Activated naive CD8-positive, alpha-beta T cell treated with anti-CD3 and anti-CD28 coated beads for 36 hours (primary cell): ENCODE data around the gene COL11A1. TPM values are rescaled to one million over a fixed set of nuclear protein-coding genes. Genes with fewer than 3 reads are reported as not detected.
"Not testable (repeated sequence)": the region's sequence is repeated elsewhere in the genome, so short reads cannot be mapped to it uniquely, and the experiment has no call there.

Experiments
- DNase-seq: peaks from one replicate; pipeline ENCODE4 v3.0.0; 2021
- H3K27ac Mint-ChIP-seq: one replicate; pipeline ENCODE4 v1.8.0; 2022; ENCODE audit warnings: mild to moderate bottlenecking, moderate library complexity, mixed read lengths
- H3K27me3 Mint-ChIP-seq: one replicate; pipeline ENCODE4 v1.8.0; 2022; ENCODE audit warnings: mild to moderate bottlenecking, mixed read lengths
- H3K36me3 Mint-ChIP-seq: one replicate; pipeline ENCODE4 v1.8.0; 2021; ENCODE audit warnings: mild to moderate bottlenecking, mixed read lengths
- H3K4me1 Mint-ChIP-seq: one replicate; pipeline ENCODE4 v1.8.0; 2021; ENCODE audit warnings: mixed read lengths
- H3K4me3 Mint-ChIP-seq: one replicate; pipeline ENCODE4 v1.8.0; 2022; ENCODE audit warnings: mild to moderate bottlenecking, moderate library complexity, mixed read lengths
- H3K9me3 Mint-ChIP-seq: one replicate; pipeline ENCODE4 v1.8.0; 2022; ENCODE audit warnings: mixed read lengths
- total RNA-seq, 2 experiments: library from RNA; stranded (reverse); gene quantifications; one replicate each; pipeline ENCODE4 v1.2.3, GENCODE V29; 2021

COL11A1 gene
- total RNA-seq, 2 experiments from 2014 or later: not detected

GRCh38 chr1:103024051-103024450, 84.3 kb downstream of the COL11A1 start:
- Mint-ChIP-seq H3K4me3 (no peak overlapping the region), H3K36me3 (no peaks in the 10 kb centered on the region), H3K4me1 (no peaks in the 10 kb centered on the region), H3K27ac (no peak overlapping the region), H3K27me3 (no peaks in the 10 kb centered on the region), H3K9me3 (no peaks in the 10 kb centered on the region)
- no peak for DNase-seq

GRCh38 chr1:103002005-103002404, 106.3 kb downstream of the COL11A1 start:
- Mint-ChIP-seq H3K4me1 (no peaks in the 10 kb centered on the region), H3K9me3 (no peaks in the 10 kb centered on the region), H3K36me3 (no peaks in the 10 kb centered on the region), H3K27ac (no peak overlapping the region), H3K27me3 (no peaks in the 10 kb centered on the region), H3K4me3 (no peak overlapping the region)
- DNase-seq: no peak

DNA sequence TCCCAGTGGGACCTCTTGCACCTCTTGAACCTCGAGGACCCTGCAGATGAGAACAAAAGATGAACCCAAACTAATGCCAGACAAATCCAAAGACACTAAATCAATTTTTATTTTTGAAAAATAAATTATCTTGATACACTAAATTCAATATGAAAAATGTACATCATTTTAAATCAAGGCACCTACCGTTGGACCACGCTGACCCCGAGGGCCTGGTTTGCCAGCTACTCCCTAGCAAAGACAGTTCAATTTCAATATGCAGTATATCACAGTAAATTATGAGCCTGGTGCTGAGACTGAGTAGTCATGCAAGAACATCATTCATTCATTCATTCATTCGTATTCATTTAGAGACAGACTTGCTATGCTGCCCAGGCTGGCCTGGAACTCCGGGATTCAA, 129.4 kb downstream of the COL11A1 start:
- Mint-ChIP-seq H3K9me3 (no peaks in the 10 kb centered on the region), H3K27me3 (no peaks in the 10 kb centered on the region), H3K36me3 (no peaks in the 10 kb centered on the region), H3K4me3 (no peak overlapping the region), H3K4me1 (no peaks in the 10 kb centered on the region), H3K27ac (no peak overlapping the region)
- DNase-seq: no peak

DNA sequence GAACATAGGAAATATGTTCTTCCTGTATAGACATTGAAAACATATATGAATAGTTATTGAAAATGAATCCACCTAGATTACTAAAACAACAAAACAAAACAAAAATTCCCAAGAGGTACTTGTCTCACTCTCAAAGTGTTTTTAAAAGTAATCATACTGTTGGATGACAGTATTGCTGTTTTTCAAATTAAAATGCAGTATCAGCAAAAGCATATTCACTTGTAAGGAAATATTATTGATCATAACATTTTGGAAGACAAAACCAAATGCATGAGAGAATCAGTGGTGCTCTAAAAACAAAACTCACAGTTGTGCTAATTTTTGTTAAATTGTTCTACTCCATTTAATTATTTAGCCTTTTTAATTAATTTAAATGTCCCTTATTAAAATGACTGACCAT, 131.0 kb downstream of the COL11A1 start:
- DNase-seq: no peak
- Mint-ChIP-seq H3K4me1 (no peaks in the 10 kb centered on the region), H3K36me3 (no peaks in the 10 kb centered on the region), H3K27me3 (no peaks in the 10 kb centered on the region), H3K27ac (no peak overlapping the region), H3K9me3 (no peaks in the 10 kb centered on the region), H3K4me3 (no peak overlapping the region)

DNA sequence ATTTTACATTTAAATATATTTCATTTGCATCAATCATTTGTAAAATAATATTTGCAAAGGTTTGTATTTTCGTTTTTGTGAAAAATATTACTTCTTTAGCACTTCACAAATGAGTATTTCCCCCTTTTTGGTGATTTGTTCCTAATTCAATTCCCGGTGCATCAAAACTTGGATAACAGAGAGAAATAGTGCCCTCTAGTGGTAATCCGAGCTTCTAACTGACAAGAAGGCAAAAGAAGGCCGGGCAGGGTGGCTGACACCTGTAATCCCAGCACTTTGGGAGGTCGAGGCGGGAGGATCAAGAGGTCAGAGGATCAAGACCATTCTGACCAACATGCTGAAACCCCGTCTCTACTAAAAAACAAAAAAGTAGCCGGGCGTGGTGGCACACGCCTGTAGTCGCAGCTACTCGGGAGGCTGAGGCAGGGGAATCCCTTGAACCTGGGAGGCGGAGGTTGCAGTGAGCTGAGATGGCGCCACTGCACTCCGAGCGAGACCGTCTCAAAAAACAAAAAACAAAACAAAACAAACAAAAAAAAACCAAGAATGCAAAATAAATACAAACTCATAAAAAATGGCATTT, 137.7 kb downstream of the COL11A1 start:
- Mint-ChIP-seq H3K27ac (no peak overlapping the region), H3K9me3 (no peaks in the 10 kb centered on the region), H3K4me3 (no peak overlapping the region), H3K27me3 (no peaks in the 10 kb centered on the region), H3K4me1 (no peaks in the 10 kb centered on the region), H3K36me3 (no peaks in the 10 kb centered on the region)
- no peak for DNase-seq

DNA sequence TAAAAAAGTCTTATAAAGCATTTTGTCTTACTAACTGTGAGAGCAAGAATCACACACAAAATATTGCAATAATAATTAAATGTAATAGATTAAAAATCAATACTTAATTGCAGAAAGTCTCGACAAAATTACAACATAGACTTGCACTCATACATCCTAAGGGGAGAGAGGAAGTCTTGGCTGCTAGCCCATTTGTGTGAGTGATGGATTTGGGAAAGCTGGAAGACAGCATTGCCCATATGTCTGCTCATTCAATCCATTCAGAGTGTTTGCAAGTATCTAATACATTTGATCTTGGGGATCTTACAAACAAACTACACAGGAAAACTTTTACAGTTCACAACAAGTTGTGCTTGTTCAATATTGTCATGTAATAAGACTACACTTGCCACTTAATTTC, 140.5 kb downstream of the COL11A1 start:
- DNase-seq: no peak
- H3K4me1 Mint-ChIP-seq: no peaks in the 10 kb centered on the region
- H3K27me3 Mint-ChIP-seq: no peaks in the 10 kb centered on the region
- H3K9me3 Mint-ChIP-seq: no peaks in the 10 kb centered on the region
- H3K27ac Mint-ChIP-seq: no peak overlapping the region
- no peaks in the 10 kb centered on the region for H3K36me3 Mint-ChIP-seq
- H3K4me3 Mint-ChIP-seq: no peak overlapping the region

DNA sequence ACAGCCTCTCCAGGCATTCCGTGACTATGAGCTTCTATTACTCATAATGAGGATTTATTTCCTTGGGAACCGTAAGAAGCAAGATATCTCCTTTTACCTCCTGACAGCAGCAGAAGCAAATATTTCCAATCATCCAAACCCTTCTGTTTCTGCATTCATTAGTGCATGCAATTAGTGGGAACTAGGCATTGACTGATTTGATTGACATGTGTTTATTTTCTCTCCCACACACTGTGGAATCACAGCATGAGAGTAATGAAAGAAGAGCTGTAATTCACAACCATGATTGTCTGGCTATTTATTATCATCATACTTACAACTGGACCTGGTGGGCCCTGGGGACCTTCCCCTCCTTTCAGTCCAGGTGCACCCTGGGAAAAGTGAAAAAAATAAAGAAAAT, 146.8 kb downstream of the COL11A1 start:
- DNase-seq: no peak
- Mint-ChIP-seq H3K27ac (no peak overlapping the region), H3K4me3 (no peak overlapping the region), H3K36me3 (no peaks in the 10 kb centered on the region), H3K27me3 (no peaks in the 10 kb centered on the region), H3K4me1 (no peaks in the 10 kb centered on the region), H3K9me3 (no peaks in the 10 kb centered on the region)

DNA sequence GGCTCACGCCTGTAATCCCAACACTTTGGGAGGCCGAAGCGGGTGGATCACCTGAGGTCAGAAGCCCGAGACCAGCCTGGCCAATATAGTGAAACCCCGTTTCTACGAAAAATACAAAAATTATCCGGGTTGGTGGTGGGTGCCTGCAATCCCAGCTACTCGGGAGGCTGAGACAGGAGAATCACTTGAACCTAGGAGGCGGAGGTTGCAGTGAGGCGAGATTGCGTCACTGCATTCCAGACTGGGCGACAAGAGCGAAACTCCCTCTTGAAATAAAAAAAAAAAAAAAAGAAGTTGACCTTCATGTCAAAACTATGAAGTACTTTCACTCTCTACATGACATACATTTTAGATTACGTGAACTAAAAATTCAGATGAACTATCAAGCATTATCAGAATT, 153.7 kb downstream of the COL11A1 start:
- H3K4me1 Mint-ChIP-seq: no peaks in the 10 kb centered on the region
- no peaks in the 10 kb centered on the region for H3K36me3 Mint-ChIP-seq
- H3K9me3 Mint-ChIP-seq: no peaks in the 10 kb centered on the region
- H3K4me3 Mint-ChIP-seq: no peak overlapping the region
- DNase-seq: no peak
- no peak overlapping the region for H3K27ac Mint-ChIP-seq
- H3K27me3 Mint-ChIP-seq: no peaks in the 10 kb centered on the region

DNA sequence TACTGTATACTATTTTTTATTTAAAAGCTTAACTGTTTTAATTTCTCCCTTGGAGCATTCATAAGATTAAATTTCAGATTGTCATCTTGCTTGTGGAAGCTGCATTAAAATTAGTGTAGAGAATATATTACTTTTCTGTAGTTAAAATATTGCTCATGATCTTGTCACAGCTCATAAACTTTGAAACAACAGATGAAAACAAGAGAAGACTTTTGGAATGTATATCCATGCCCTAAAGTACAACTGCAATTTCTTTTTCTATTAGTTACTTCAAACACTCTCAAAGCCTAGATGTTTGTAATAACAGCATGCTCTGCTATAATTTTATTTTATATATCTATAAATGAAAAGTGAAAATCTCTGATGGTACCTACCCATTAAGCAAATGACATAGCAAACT, 155.9 kb downstream of the COL11A1 start:
- Mint-ChIP-seq H3K4me3 (no peak overlapping the region), H3K27me3 (no peaks in the 10 kb centered on the region), H3K36me3 (no peaks in the 10 kb centered on the region), H3K9me3 (no peaks in the 10 kb centered on the region), H3K4me1 (no peaks in the 10 kb centered on the region), H3K27ac (no peak overlapping the region)
- no peak for DNase-seq

- H3K4me1 Mint-ChIP-seq: no peaks in the 10 kb centered on the region
- no peaks in the 10 kb centered on the region for H3K9me3 Mint-ChIP-seq
- no peak for DNase-seq
- no peak overlapping the region for H3K4me3 Mint-ChIP-seq
- H3K27me3 Mint-ChIP-seq: no peaks in the 10 kb centered on the region
- no peak overlapping the region for H3K27ac Mint-ChIP-seq
- no peaks in the 10 kb centered on the region for H3K36me3 Mint-ChIP-seq
Measured at GRCh38 chr1:102942324-102942723, 166.0 kb downstream of the COL11A1 start.

- H3K4me1 Mint-ChIP-seq: no peaks in the 10 kb centered on the region
- H3K4me3 Mint-ChIP-seq: no peak overlapping the region
- no peak for DNase-seq
- H3K9me3 Mint-ChIP-seq: peaks cover 1% of the 10 kb centered on the region
- no peak overlapping the region for H3K27ac Mint-ChIP-seq
- H3K27me3 Mint-ChIP-seq: no peaks in the 10 kb centered on the region
- H3K36me3 Mint-ChIP-seq: no peaks in the 10 kb centered on the region
Measured at GRCh38 chr1:102941366-102941947, 166.9 kb downstream of the COL11A1 start.

- no peak for DNase-seq
- no peak overlapping the region for H3K27ac Mint-ChIP-seq
- no peaks in the 10 kb centered on the region for H3K36me3 Mint-ChIP-seq
- peaks cover 1% of the 10 kb centered on the region for H3K9me3 Mint-ChIP-seq
- H3K4me3 Mint-ChIP-seq: no peak overlapping the region
- H3K27me3 Mint-ChIP-seq: no peaks in the 10 kb centered on the region
- no peaks in the 10 kb centered on the region for H3K4me1 Mint-ChIP-seq
Measured at GRCh38 chr1:102937401-102937800, 170.9 kb downstream of the COL11A1 start.

- not testable (repeated sequence) for DNase-seq, H3K4me1 Mint-ChIP-seq, H3K9me3 Mint-ChIP-seq, H3K27ac Mint-ChIP-seq, H3K36me3 Mint-ChIP-seq, H3K4me3 Mint-ChIP-seq, H3K27me3 Mint-ChIP-seq
Measured at GRCh38 chr1:102933362-102933761, 175.0 kb downstream of the COL11A1 start.

GRCh38 chr1:102919659-102920058, 188.7 kb downstream of the COL11A1 start:
- Mint-ChIP-seq H3K9me3 (no peaks in the 10 kb centered on the region), H3K4me3 (no peak overlapping the region), H3K4me1 (no peaks in the 10 kb centered on the region), H3K36me3 (no peaks in the 10 kb centered on the region), H3K27ac (no peak overlapping the region), H3K27me3 (no peaks in the 10 kb centered on the region)
- no peak for DNase-seq

DNA sequence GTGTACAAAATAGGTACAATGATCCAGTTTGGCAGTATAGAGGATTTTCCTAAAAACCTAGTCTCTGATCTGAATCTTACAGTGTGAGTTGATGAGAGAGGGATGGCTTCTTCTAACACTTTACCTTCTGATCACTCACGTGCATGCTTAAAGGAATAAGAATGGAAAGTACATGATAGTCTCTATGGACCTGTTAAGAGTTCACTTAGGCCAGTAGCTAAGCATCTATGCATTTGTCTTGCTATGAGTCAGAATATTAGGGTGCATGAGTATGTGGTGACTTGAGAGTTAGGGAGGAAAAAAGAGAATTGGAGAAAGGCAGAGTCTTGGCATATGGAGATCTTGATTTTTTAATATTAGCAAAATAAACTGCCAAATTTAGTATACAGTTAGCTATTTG, 206.3 kb downstream of the COL11A1 start:
- Mint-ChIP-seq H3K36me3 (no peaks in the 10 kb centered on the region), H3K27ac (no peak overlapping the region), H3K27me3 (no peaks in the 10 kb centered on the region), H3K4me1 (no peaks in the 10 kb centered on the region), H3K9me3 (no peaks in the 10 kb centered on the region), H3K4me3 (no peak overlapping the region)
- no peak for DNase-seq

- Mint-ChIP-seq H3K27ac (no peak overlapping the region), H3K9me3 (no peaks in the 10 kb centered on the region)
Measured at GRCh38 chr1:102899935-102900334, 208.4 kb downstream of the COL11A1 start.

More at GRCh38 chr1:102899935-102900334, 208.4 kb downstream of the COL11A1 start:
- H3K4me1 Mint-ChIP-seq: no peaks in the 10 kb centered on the region
- H3K36me3 Mint-ChIP-seq: no peaks in the 10 kb centered on the region
- no peak for DNase-seq
- H3K4me3 Mint-ChIP-seq: no peak overlapping the region
- no peaks in the 10 kb centered on the region for H3K27me3 Mint-ChIP-seq
